GM12878 (cell line): Measurements from ENCODE around the gene CD300H. TPM values are rescaled to one million over a fixed set of nuclear protein-coding genes. Genes with fewer than 3 reads are reported as not detected.
A peak's percentile ranks its signal among the peaks of the same experiment; 100 is the strongest.

Source experiments
- CHD2 ChIP-seq: IDR thresholded peaks from 2 replicates; pipeline ENCODE4 v1.6.1; 2011; ENCODE audit warnings: low read depth, low read length, improper control_type of control experiment, borderline replicate concordance
- EED ChIP-seq: sonication (generic); IDR thresholded peaks from 2 replicates; pipeline ENCODE4 v1.6.1; 2016; ENCODE audit warnings: antibody characterized with exemption, low read depth
- HDGF ChIP-seq: fragments of 450-650 bp; IDR thresholded peaks from 2 replicates; pipeline ENCODE4 v1.6.1; 2016; ENCODE audit warnings: antibody characterized with exemption
- KLF5 ChIP-seq: fragments of 450-650 bp; IDR thresholded peaks from 2 replicates; pipeline ENCODE4 v1.6.1; 2014; ENCODE audit warnings: mild to moderate bottlenecking; ENCODE audit not compliant: partially characterized antibody
- MTA2 ChIP-seq: fragments of 450-650 bp; IDR thresholded peaks from 2 replicates; pipeline ENCODE4 v1.6.1; 2016; ENCODE audit warnings: low read depth, mild to moderate bottlenecking, moderate library complexity
- MTA3 ChIP-seq: IDR thresholded peaks from 2 replicates; pipeline ENCODE4 v1.6.1; 2012; ENCODE audit warnings: low read length, inconsistent platforms, borderline replicate concordance
- NBN ChIP-seq: fragments of 450-650 bp; IDR thresholded peaks from 2 replicates; pipeline ENCODE4 v1.6.1; 2016
- PAX5 ChIP-seq: IDR thresholded peaks from 2 replicates; pipeline ENCODE4 v1.6.1; 2011; ENCODE audit warnings: low read depth, low read length, borderline replicate concordance
- PML ChIP-seq: IDR thresholded peaks from 2 replicates; pipeline ENCODE4 v1.6.1; 2012; ENCODE audit warnings: low read length, inconsistent platforms
- RAD51 ChIP-seq: fragments of 450-650 bp; IDR thresholded peaks from 2 replicates; pipeline ENCODE4 v1.6.1; 2016; ENCODE audit warnings: moderate library complexity, mild to moderate bottlenecking, inconsistent platforms
- STAT3 ChIP-seq: IDR thresholded peaks from 2 replicates; pipeline ENCODE4 v1.6.1; 2011; ENCODE audit warnings: low read depth, low read length, improper control_type of control experiment
- polyA plus RNA-seq, 11 experiments: library from polyadenylated mRNA; depleted of rRNA in 4 of 11; unstranded in 6 of 11; stranded (reverse) in 5 of 11; fragments of >200 nt; fragmentation: Nextera tagmentation in 4 of 11; fragmentation: Illumina TruSeq in 1 of 11; extraction: Ambion mirVana in 4 of 11; extraction: Trizol in 1 of 11; gene quantifications; 1 replicate in 1 of 11; 2 replicates in 10 of 11; pipeline versions ENCODE4 v1.2.1 to v1.2.3, GENCODE V29; 2011 to 2016; ENCODE audit warnings: inconsistent platforms in 2 of 11, missing spikeins in 2 of 11, low read depth in 1 of 11
- total RNA-seq, 4 experiments: library from RNA; depleted of rRNA in 3 of 4; stranded (reverse); fragments of >200 nt in 3 of 4; fragmentation: Illumina TruSeq in 1 of 4; extraction: Trizol in 1 of 4; gene quantifications; 2 replicates each; pipeline versions ENCODE4 v1.2.1 to v1.2.3, GENCODE V29; 2013 to 2021
- TF ChIP-seq, protein P1 (sequence below): fragments of 450-650 bp; IDR thresholded peaks from 2 replicates; pipeline ENCODE4 v1.6.1; 2017; ENCODE audit warnings: mild to moderate bottlenecking, moderate library complexity
- TF ChIP-seq, protein P2 (sequence below): IDR thresholded peaks from 2 replicates; pipeline ENCODE4 v1.6.1; 2011; ENCODE audit warnings: low read depth, low read length, improper control_type of control experiment, borderline replicate concordance
- TF ChIP-seq, protein P3 (sequence below): IDR thresholded peaks from 2 replicates; pipeline ENCODE4 v1.6.1; 2011; ENCODE audit warnings: borderline replicate concordance, low read depth, mild to moderate bottlenecking, moderate library complexity, low read length; ENCODE audit not compliant: insufficient read depth, poor library complexity, severe bottlenecking
- TF ChIP-seq, protein P4 (sequence below): fragments of 450-650 bp; IDR thresholded peaks from 2 replicates; pipeline ENCODE4 v1.6.1; 2014; ENCODE audit warnings: mild to moderate bottlenecking
- TF ChIP-seq, protein P5 (sequence below): fragments of 450-650 bp; formaldehyde crosslinking; IDR thresholded peaks from 2 replicates; pipeline ENCODE4 v1.4.0; 2022; ENCODE audit warnings: mild to moderate bottlenecking, moderate library complexity

Gene CD300H
- total and polyA plus RNA-seq, 10 of the 15 experiments (the other 5 are each of a cell fraction or from before 2014, with no cell fraction given): not detected

DNA sequence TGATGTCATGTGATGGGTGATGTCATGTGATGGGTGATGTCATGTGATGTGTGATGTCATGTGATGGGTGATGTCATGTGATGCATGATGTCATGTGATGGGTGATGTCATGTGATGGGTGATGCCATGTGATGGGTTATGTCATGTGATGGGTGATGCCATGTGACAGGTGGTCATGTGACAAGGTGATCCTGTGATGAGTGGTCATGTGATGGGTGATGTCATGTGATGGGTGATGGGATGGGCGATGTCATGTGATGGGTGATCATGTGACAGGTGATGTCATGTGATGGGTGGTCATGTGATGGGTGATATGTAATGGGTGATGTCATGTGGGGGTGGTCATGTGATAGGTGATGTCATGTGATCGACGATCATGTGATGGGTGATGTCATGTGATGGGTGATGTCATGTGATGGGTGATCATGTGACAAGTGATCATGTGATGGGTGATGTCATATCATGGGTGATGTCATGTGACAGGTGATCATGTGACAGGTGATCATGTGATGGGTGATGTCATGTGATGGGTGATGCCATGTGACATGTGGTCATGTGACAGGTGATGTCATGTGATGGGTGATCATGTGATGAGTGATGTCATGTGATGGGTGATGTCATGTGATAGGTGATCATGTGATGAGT, 53.2 kb downstream of the CD300H start (continued):
- TF ChIP-seq, protein P1, sequence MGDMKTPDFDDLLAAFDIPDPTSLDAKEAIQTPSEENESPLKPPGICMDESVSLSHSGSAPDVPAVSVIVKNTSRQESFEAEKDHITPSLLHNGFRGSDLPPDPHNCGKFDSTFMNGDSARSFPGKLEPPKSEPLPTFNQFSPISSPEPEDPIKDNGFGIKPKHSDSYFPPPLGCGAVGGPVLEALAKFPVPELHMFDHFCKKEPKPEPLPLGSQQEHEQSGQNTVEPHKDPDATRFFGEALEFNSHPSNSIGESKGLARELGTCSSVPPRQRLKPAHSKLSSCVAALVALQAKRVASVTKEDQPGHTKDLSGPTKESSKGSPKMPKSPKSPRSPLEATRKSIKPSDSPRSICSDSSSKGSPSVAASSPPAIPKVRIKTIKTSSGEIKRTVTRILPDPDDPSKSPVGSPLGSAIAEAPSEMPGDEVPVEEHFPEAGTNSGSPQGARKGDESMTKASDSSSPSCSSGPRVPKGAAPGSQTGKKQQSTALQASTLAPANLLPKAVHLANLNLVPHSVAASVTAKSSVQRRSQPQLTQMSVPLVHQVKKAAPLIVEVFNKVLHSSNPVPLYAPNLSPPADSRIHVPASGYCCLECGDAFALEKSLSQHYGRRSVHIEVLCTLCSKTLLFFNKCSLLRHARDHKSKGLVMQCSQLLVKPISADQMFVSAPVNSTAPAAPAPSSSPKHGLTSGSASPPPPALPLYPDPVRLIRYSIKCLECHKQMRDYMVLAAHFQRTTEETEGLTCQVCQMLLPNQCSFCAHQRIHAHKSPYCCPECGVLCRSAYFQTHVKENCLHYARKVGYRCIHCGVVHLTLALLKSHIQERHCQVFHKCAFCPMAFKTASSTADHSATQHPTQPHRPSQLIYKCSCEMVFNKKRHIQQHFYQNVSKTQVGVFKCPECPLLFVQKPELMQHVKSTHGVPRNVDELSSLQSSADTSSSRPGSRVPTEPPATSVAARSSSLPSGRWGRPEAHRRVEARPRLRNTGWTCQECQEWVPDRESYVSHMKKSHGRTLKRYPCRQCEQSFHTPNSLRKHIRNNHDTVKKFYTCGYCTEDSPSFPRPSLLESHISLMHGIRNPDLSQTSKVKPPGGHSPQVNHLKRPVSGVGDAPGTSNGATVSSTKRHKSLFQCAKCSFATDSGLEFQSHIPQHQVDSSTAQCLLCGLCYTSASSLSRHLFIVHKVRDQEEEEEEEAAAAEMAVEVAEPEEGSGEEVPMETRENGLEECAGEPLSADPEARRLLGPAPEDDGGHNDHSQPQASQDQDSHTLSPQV: no peak
- peak; percentile 91 for TF ChIP-seq NBN
- peak; percentile 99 for TF ChIP-seq RAD51
- TF ChIP-seq, protein P2, sequence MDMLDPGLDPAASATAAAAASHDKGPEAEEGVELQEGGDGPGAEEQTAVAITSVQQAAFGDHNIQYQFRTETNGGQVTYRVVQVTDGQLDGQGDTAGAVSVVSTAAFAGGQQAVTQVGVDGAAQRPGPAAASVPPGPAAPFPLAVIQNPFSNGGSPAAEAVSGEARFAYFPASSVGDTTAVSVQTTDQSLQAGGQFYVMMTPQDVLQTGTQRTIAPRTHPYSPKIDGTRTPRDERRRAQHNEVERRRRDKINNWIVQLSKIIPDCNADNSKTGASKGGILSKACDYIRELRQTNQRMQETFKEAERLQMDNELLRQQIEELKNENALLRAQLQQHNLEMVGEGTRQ: peak; percentile 66; the same call in 1 of the 2 replicates
- peak; percentile 81 for TF ChIP-seq HDGF
- no peak for TF ChIP-seq STAT3
- no peak for TF ChIP-seq CHD2
- no peak for TF ChIP-seq PAX5
- no peak for TF ChIP-seq PML
- TF ChIP-seq, protein P3, sequence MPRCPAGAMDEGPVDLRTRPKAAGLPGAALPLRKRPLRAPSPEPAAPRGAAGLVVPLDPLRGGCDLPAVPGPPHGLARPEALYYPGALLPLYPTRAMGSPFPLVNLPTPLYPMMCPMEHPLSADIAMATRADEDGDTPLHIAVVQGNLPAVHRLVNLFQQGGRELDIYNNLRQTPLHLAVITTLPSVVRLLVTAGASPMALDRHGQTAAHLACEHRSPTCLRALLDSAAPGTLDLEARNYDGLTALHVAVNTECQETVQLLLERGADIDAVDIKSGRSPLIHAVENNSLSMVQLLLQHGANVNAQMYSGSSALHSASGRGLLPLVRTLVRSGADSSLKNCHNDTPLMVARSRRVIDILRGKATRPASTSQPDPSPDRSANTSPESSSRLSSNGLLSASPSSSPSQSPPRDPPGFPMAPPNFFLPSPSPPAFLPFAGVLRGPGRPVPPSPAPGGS: no peak
- TF ChIP-seq, protein P4, sequence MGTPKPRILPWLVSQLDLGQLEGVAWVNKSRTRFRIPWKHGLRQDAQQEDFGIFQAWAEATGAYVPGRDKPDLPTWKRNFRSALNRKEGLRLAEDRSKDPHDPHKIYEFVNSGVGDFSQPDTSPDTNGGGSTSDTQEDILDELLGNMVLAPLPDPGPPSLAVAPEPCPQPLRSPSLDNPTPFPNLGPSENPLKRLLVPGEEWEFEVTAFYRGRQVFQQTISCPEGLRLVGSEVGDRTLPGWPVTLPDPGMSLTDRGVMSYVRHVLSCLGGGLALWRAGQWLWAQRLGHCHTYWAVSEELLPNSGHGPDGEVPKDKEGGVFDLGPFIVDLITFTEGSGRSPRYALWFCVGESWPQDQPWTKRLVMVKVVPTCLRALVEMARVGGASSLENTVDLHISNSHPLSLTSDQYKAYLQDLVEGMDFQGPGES: no peak
- no peak; the same call in 1 of the 2 replicates for TF ChIP-seq MTA3
- TF ChIP-seq, protein P5, sequence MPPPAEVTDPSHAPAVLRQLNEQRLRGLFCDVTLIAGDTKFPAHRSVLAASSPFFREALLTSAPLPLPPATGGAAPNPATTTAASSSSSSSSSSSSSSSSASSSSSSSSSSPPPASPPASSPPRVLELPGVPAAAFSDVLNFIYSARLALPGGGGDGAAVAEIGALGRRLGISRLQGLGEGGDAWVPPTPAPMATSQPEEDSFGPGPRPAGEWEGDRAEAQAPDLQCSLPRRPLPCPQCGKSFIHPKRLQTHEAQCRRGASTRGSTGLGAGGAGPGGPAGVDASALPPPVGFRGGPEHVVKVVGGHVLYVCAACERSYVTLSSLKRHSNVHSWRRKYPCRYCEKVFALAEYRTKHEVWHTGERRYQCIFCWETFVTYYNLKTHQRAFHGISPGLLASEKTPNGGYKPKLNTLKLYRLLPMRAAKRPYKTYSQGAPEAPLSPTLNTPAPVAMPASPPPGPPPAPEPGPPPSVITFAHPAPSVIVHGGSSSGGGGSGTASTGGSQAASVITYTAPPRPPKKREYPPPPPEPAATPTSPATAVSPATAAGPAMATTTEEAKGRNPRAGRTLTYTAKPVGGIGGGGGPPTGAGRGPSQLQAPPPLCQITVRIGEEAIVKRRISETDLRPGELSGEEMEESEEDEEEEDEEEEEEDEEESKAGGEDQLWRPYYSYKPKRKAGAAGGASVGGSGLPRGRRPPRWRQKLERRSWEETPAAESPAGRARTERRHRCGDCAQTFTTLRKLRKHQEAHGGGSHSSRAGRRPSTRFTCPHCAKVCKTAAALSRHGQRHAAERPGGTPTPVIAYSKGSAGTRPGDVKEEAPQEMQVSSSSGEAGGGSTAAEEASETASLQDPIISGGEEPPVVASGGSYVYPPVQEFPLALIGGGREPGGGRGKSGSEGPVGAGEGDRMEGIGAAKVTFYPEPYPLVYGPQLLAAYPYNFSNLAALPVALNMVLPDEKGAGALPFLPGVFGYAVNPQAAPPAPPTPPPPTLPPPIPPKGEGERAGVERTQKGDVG (CRISPR knock-in tag): 0 out of 2 replicates have a peak, but pooled peaks have one; percentile 31
- peak; percentile 15; the same call in 1 of the 2 replicates for TF ChIP-seq MTA2
- TF ChIP-seq EED: no peak
- peak; percentile 4 for TF ChIP-seq KLF5
